ENCODE data around the gene CCDC167.

Gene CCDC167

GRCh38 chr6:37442416-37443215, 57.1 kb downstream of the CCDC167 start:
- TF ChIP-seq, protein P1, sequence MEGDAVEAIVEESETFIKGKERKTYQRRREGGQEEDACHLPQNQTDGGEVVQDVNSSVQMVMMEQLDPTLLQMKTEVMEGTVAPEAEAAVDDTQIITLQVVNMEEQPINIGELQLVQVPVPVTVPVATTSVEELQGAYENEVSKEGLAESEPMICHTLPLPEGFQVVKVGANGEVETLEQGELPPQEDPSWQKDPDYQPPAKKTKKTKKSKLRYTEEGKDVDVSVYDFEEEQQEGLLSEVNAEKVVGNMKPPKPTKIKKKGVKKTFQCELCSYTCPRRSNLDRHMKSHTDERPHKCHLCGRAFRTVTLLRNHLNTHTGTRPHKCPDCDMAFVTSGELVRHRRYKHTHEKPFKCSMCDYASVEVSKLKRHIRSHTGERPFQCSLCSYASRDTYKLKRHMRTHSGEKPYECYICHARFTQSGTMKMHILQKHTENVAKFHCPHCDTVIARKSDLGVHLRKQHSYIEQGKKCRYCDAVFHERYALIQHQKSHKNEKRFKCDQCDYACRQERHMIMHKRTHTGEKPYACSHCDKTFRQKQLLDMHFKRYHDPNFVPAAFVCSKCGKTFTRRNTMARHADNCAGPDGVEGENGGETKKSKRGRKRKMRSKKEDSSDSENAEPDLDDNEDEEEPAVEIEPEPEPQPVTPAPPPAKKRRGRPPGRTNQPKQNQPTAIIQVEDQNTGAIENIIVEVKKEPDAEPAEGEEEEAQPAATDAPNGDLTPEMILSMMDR (IDR thresholded peaks at IDR 0.05; ENCODE audit: low read depth, low read length) = no peak
- DNase-seq (ENCODE audit: low read depth in 2 of 2) = no peak
- no peak overlapping the region for H3K4me3 ChIP-seq (replicated peaks in 1 of 2; ENCODE audit: low read depth in 2 of 2, low read length in 2 of 2)

DNA sequence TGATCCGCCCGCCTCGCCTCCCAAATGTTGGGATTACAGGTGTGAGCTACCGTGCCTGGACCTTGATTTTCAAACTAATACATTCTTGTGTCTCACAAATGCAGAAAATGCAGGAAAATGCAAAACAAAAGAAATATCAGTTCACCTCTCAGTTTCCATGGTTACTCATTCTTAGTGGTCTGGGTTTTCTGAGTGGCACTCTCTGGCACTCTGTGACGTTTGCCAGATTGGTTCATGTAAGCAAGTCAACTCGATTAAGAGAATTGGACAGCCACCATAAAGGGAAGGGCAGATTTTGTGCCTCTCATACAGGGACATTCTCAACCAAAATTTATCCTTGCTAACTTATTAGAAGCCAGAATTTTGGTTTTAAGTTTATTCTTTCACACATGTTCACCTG, 58.0 kb downstream of the CCDC167 start:
- no peak for DNase-seq (ENCODE audit: low read depth in 2 of 2)
- TF ChIP-seq, protein P1 (IDR thresholded peaks at IDR 0.05; ENCODE audit: low read depth, low read length) = no peak
- H3K4me3 ChIP-seq (replicated peaks in 1 of 2; ENCODE audit: low read depth in 2 of 2, low read length in 2 of 2) = no peak overlapping the region

DNA sequence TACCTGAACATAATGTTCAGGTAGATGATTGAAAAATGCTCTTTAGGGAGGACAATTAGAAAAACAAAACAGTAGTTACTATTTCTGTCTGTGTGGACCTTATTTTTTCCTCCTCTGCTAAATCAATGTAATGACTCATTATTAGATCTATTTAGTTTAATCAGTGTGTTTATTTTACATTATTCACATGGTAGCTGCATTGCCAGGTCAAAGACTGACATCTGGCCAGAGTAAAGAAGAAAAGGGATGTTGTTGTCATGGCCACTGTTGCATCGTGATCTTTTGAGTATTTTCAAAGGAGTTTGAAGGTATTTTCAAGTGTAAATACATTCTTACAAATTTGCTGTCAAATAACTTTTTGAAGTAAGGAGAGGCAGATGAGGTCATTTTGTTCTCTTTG, 60.8 kb downstream of the CCDC167 start:
- no peak overlapping the region for H3K4me3 ChIP-seq (replicated peaks in 1 of 2; ENCODE audit: low read depth in 2 of 2, low read length in 2 of 2)
- TF ChIP-seq, protein P1 (IDR thresholded peaks at IDR 0.05; ENCODE audit: low read depth, low read length) = no peak
- DNase-seq (ENCODE audit: low read depth in 2 of 2) = no peak

DNA sequence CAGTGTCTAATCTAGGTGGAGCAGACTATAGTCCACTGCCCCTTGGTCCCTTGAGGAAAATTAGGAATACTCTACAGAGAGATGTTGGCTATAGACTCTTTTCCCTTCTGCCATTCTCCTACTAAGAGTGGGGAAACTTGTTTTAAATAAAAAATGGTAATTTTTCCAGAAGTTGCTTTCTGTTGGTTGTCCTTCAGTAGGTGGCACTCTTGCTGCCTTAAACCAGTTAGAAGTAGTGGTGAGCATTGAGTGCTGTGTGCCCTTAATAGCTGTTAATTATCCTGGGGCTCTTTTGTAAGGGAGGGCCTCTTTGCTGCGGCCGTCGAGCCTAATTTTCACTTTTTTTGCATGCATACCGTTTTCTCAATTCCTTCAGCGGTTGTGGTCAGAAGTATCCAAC, 63.9 kb downstream of the CCDC167 start:
- DNase-seq (ENCODE audit: low read depth in 2 of 2) = peak in 1 of 2 donors; percentile 27
- TF ChIP-seq, protein P1 (IDR thresholded peaks at IDR 0.05; ENCODE audit: low read depth, low read length) = no peak
- no peak overlapping the region for H3K4me3 ChIP-seq (replicated peaks in 1 of 2; ENCODE audit: low read depth in 2 of 2, low read length in 2 of 2)

- TF ChIP-seq, protein P1 (IDR thresholded peaks at IDR 0.05; ENCODE audit: low read depth, low read length) = no peak
- H3K4me3 ChIP-seq (replicated peaks in 1 of 2; ENCODE audit: low read depth in 2 of 2, low read length in 2 of 2) = no peak overlapping the region
- DNase-seq (ENCODE audit: low read depth in 2 of 2) = no peak
Observed at GRCh38 chr6:37435373-37435772, 64.3 kb downstream of the CCDC167 start.

- peak overlapping the region; percentile 84 to 87 for H3K4me3 ChIP-seq (replicated peaks in 1 of 2; ENCODE audit: low read depth in 2 of 2, low read length in 2 of 2)
- DNase-seq (ENCODE audit: low read depth in 2 of 2) = peak; percentile 17 to 19
- TF ChIP-seq, protein P1 (IDR thresholded peaks at IDR 0.05; ENCODE audit: low read depth, low read length) = no peak
Observed at GRCh38 chr6:37433657-37434271, 65.9 kb downstream of the CCDC167 start.

Measured in cardiac fibroblast (primary cell).